ENCODE results near the gene NDUFA11.
"Not testable (repeated sequence)": the region's sequence is repeated elsewhere in the genome, so short reads cannot be mapped to it uniquely, and the experiment has no call there.

The NDUFA11 gene

DNA sequence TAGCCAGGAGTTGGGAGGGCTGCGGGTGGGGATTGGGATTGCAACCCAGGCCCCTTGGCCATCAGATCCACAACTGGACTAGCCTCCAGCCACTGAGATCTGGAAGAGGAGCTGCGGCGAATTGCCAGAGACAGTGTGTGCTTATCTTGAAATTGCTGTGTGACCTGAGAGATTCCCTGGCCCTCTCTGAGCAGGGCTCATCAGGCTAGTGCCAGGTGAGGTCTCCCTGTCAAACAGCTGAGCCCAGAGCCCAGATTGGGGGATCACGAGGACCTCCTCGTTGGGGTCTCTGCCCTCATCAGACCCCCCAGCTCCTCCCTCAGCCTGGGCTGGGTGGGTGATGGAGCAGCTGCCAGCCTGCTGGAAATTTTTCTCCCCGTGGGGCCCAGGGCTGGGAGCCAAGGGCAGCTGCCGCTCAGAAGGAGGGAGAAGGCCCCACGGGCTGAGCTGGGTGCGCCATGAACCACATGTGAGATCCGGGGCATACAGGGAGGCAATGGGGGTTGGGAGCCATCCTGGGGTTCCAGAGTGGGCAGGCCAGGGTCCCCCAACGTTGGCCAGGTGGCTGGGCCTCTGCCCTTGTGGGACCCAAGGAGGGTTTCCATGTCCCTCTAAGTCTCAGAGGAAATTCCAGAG is 40.4 kb downstream of the NDUFA11 start:
- TF ChIP-seq, protein P1, sequence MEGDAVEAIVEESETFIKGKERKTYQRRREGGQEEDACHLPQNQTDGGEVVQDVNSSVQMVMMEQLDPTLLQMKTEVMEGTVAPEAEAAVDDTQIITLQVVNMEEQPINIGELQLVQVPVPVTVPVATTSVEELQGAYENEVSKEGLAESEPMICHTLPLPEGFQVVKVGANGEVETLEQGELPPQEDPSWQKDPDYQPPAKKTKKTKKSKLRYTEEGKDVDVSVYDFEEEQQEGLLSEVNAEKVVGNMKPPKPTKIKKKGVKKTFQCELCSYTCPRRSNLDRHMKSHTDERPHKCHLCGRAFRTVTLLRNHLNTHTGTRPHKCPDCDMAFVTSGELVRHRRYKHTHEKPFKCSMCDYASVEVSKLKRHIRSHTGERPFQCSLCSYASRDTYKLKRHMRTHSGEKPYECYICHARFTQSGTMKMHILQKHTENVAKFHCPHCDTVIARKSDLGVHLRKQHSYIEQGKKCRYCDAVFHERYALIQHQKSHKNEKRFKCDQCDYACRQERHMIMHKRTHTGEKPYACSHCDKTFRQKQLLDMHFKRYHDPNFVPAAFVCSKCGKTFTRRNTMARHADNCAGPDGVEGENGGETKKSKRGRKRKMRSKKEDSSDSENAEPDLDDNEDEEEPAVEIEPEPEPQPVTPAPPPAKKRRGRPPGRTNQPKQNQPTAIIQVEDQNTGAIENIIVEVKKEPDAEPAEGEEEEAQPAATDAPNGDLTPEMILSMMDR (IDR thresholded peaks at IDR 0.05; ENCODE audit: low read depth, low read length): no peak
- H3K4me3 ChIP-seq (ENCODE audit: low read depth, low read length): no peak overlapping the region

DNA sequence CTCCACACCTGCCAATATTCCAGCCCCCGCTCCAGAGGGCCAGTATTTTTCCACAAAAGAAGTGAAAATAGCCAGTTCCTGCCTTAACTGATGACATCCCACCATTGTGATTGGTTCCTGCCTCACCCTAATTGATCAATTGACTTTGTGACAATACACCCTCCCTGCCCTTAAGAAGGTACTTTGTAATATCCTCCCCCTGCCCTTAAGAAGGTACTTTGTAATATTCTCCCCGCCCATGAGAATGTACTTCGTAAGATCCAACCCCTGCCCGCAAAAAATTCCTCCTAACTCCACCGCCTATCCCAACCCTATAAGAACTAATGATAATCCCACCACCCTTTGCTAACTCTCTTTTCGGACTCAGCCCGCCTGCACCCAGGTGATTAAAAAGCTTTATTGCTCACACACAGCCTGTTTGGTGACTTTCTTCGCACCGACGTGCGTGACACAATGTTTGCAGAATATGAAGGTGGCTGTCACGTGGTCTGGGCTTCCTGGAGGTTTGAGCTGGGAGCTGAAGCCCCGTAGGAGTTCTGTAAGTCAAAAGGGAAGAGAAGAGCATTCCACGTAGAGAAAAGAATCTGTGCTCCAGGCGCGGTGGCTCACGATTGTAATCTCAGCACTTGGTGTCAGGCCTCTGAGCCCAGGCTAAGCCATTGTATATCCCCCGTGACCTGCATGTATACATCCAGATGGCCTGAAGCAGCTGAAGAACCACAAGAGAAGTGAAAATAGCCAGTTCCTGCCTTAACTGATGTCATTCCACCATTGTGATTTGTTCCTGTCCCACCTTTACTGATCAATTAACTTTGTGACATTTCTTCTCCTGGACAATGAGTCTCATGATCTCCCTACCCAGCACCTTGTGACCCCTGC is 46.1 kb downstream of the NDUFA11 start:
- no peak overlapping the region for H3K4me3 ChIP-seq (ENCODE audit: low read depth, low read length)
- TF ChIP-seq, protein P1 (IDR thresholded peaks at IDR 0.05; ENCODE audit: low read depth, low read length): no peak

DNA sequence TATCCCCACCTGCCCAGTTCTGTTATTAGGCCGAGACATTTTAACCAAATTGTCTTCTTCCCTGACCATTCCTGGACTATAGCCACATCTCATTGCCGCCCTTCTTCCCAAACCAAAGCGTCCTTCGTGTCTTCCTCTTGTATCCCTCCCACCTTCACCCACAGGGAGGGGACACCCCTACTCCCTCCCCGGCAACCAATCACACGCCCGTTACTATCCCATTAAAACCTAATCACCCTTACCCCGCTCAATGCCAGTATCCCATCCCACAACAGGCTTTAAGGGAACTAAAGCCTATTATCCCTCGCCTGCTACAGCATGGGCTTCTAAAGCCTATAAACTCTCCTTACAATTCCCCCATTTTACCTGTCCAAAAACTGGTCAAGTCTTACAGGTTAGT is 48.4 kb downstream of the NDUFA11 start:
- H3K4me3 ChIP-seq (ENCODE audit: low read depth, low read length): not testable (repeated sequence)

DNA sequence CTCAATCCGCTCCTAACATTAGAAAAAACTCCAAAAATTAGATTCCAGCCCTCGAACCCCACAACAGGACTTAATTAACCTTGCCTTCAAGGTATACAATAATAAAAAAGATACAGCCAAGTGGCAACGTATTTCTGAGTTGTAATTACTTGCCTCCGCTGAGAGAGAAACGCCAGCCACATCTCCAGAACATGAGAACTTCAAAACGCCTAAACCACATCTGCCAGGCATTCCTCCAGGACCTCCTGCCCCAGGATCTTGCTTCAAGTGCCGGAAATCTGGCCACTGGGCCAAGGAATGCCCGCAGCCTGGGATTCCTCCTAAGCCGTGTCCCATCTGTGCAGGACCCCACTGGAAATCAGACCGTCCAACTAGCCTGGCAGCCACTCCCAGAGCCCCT is 49.5 kb downstream of the NDUFA11 start:
- H3K4me3 ChIP-seq (ENCODE audit: low read depth, low read length): not testable (repeated sequence)

DNA sequence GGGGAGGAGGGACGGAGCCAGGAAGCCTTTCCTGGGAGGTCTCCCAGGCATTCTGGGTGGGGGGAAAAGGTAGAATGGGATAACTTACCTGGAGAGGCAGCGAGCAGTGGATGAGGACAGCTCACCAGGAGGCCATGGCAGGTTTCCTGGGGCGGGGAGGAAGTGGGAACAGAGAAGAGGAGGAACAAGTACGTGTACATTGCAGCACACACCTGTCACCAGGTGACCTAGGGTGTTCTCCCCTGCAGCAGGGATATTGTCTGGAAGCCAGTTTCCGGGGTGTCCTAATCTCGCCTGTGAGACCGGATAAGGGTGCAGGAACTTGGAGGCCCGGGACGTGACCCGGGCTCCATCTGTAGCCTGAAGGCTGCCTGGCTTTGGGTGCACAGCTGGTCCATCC is 52.3 kb downstream of the NDUFA11 start, which contains the start of gene FUT3:
TSS of gene FUT3 (minus strand) at position 148 of the 400 bp plus-strand sequence.
- TF ChIP-seq, protein P1 (IDR thresholded peaks at IDR 0.05; ENCODE audit: low read depth, low read length): no peak

DNA sequence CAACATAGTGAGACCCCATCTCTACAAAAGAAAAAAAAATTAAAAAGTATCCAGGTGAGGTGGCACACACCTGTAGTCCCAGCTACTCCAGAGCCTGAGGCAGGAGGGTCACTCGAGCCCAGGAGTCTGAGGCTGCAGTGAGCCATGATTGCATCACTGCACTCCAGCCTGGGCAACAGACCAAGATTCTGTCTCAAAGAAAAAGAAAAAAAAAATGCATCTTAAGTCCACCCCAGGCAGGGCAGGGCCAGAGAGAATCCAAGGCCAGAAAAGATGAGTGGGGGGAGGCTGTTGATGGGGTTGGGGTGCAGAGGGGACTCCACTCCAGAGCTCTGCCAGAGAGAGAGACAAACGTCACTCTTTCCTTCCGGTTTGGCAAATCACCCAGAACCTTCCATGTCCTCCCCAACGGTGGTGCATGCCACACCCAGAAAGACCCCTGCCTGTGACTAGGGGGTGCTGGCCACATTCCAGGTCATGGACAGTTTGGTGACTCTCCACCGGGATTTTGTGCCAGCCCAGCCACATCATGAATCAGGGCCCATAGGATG is 52.8 kb downstream of the NDUFA11 start:
- no peak overlapping the region for H3K4me3 ChIP-seq (ENCODE audit: low read depth, low read length)
- TF ChIP-seq, protein P1 (IDR thresholded peaks at IDR 0.05; ENCODE audit: low read depth, low read length): no peak

More for the DNA sequence above, 52.3 kb downstream of the NDUFA11 start, which contains the start of gene FUT3:
- H3K4me3 ChIP-seq (ENCODE audit: low read depth, low read length): no peak within 1 kb of the TSS

DNA sequence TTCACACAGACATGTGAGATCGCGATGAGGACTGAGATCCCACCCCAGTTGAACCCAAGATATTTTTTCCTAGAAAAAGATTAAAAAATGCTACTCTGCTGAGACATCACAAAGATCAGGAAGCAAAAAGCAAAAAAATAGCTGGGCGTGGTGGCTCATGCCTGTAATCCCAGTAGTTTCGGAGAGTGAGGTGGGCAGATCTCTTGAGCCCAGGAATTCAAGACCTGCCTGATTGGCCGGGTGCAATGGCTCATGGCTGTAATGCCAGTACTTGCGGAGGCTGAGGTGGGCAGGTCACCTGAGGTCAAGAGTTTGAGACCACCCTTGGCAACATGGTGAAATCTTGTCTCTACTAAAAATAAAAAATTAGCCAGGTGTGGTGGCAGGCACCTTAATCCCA is 53.4 kb downstream of the NDUFA11 start:
- H3K4me3 ChIP-seq (ENCODE audit: low read depth, low read length): no peak overlapping the region
- TF ChIP-seq, protein P1 (IDR thresholded peaks at IDR 0.05; ENCODE audit: low read depth, low read length): no peak

DNA sequence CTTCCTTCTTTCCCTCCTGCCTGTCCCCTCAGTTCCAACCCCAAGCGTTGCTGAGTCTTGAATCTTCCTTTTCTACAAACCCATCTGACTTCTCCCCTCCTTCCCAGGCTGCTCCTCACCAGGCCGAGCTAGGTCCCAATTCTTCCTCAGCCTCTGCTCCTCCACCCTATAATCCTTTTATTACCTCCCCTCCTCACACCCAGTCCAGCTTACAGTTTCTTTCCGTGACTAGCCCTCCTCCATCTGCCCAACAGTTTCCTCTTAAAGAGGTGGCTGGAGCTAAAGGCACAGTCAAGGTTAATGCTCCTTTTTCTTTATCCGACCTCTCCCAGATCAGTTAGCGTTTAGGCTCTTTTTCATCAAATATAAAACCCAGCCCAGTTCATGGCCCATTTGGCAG is 55.0 kb downstream of the NDUFA11 start:
- not testable (repeated sequence) for H3K4me3 ChIP-seq (ENCODE audit: low read depth, low read length)

DNA sequence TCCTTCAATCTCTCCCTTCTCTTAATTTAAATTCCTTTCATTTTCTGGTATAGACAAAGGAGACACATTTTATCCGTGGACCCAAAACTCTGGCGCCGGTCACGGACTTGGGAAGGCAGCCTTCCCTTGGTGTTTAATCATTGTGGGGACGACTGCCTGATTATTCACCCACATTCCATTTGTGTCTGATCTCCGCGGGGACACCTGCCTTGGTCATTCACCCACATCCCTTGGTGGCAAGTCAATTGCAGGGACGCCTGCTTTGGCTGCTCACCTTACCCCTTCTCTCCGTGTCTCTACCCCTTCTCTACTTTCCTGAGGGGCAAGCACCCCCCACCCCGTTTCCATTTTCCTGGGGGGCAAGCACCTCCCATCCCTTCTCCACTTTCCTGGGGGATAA is 55.7 kb downstream of the NDUFA11 start:
- H3K4me3 ChIP-seq (ENCODE audit: low read depth, low read length): not testable (repeated sequence)
